Fibroblast of skin of back (primary cell): ENCODE results near the gene RAP1A.
A peak's percentile ranks its signal among the peaks of the same experiment; 100 is the strongest.
"Not testable (repeated sequence)": the region's sequence is repeated elsewhere in the genome, so short reads cannot be mapped to it uniquely, and the experiment has no call there.

Source experiments
- DNase-seq: peaks from one replicate; pipeline ENCODE4 v3.0.0-alpha.2; 2013

Gene RAP1A

DNA sequence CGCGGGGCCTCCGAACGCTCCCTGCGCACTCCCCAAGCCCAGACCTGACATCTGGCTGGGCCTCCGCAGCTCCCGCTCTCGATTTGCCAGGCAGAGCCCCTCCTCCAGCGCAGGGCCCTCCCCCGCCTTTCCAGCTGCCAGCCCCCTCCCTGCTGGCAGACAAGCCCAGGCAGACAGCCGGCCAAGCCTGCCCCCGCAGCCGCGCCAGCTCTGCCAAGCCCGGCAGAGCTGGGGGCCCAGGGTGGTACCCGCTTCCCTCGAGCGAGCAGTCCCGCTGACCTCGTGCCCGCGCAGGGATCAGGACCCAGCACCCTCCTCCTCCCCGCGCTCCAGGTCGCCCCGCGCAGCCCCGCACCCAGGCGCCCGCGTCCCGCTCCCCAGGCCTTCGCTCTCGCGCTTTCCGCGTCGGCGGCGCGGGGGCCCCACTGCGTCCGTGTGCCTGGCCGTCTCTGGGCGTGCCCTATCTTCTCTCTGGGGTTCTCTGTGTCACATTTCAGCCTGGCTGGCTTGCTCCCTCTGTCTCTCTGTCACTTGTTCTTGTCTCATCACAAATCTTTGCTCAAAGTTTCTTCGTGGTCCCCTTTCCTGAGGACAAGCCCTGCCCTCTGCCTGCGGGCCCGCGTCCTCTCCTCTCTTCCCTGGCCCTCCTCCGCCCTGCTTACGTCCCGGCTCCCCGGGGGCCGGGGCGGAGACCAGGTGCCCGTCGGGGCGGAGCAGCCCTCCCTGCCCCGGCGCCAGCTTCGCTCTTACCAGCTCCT lies 119.0 kb downstream of the RAP1A start:
- peak; percentile 66 for DNase-seq

- DNase-seq = peak; percentile 89
These were observed 119.8 kb downstream of the RAP1A start, which contains the start of gene INKA2 for GRCh38 chr1:111739194-111739924. Gene INKA2, minus strand, starts transcription at chr1:111739395. Its CDS starts 153 bp downstream, at chr1:111739242.

GRCh38 chr1:111739925-111740765 lies 120.6 kb downstream of the RAP1A start:
- peak; percentile 77 for DNase-seq

- DNase-seq = not testable (repeated sequence)
These were observed 122.7 kb downstream of the RAP1A start for GRCh38 chr1:111742292-111742691.

GRCh38 chr1:111742938-111743549 lies 123.5 kb downstream of the RAP1A start:
- DNase-seq = peak; percentile 84

GRCh38 chr1:111743679-111744101 lies 124.1 kb downstream of the RAP1A start:
- peak; percentile 94 for DNase-seq

DNA sequence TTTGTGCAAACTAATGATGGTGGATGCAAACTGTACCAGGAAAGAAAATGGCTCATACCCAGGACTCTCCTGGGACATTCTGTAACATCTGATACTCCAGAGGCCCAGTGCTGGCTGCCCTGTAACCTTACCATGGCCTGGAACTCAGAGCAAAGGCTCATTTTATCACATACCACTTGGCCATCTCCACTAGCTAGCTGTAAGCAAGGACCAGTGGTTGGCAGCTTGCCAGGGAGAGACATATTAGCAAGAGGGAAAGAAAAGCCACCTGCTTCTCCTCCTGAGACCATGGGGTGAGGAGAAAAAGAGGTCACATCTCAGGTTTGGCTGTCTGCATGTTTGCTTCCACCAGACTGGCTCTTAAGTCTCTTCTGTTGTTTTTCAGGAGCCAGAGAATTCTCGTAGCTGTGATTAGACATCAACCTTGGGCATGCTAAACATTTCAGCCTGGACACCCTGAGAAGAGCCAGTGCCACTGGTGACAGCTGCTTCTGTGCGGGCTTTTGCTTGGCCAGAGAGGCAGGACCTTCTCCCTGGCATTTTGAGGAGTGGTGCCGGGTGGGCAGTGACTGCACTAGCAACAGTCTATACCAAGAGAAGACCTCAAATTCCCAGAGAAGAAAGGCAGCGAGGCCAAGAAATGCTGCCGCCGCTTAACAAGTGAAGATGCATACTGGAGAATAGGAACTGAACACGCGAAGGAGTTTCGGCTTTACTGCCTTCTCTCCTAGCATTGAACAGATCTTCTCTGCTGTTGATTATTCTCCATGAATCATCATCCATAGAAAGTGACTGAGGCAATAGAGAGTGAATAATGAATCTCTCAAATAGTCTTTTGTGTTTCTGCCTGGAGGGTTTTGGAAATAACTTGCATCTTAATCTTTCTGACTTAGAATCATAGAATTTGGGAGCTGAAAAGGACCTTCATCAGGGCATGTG lies 126.4 kb downstream of the RAP1A start:
- no peak for DNase-seq

GRCh38 chr1:111746614-111746999 lies 127.0 kb downstream of the RAP1A start:
- no peak for DNase-seq

DNA sequence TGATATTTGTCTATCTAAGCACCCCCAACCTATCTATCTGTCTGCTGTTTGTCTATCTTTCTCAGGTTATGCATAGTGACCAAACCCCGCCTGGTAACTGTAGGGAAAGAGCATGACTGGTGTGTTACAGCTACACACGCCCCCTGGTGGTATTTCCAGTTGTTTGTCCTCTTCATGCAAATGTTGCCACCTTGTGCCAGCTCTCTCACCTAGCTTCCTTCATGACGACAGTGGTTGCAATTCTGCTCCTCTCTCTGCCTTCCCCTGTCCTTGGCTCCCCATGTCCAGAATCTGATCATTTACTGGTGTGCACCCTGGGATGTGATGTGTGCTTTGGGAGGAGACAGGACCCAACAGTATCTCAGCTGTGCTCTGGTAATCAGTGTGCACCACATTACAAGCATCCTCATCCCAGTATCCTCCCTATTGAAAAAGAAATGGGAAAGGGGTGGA lies 127.7 kb downstream of the RAP1A start:
- peak; percentile 73 for DNase-seq

- no peak for DNase-seq
These were observed 128.4 kb downstream of the RAP1A start for GRCh38 chr1:111747947-111748346.

- DNase-seq = no peak
These were observed 130.0 kb downstream of the RAP1A start for GRCh38 chr1:111749628-111750027.

DNA sequence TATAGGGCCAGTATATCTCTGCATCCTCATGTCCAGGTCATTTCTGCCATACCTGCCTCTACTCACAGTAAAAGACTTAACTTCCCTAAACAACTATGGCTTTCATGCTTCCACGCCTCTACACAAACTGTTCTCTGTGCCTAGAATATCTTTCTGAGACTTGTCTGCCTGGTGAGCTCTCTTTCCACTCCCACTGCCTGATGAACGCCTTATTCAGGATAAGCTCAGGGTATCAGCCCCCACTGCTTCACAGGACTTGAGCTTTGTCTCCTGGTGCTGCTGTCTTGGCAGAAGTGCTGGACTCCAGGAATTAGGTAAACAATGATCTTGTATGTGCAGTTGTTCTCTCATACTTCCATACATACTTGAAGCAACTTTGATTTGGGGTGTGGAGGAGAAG lies 131.3 kb downstream of the RAP1A start:
- DNase-seq = no peak

DNA sequence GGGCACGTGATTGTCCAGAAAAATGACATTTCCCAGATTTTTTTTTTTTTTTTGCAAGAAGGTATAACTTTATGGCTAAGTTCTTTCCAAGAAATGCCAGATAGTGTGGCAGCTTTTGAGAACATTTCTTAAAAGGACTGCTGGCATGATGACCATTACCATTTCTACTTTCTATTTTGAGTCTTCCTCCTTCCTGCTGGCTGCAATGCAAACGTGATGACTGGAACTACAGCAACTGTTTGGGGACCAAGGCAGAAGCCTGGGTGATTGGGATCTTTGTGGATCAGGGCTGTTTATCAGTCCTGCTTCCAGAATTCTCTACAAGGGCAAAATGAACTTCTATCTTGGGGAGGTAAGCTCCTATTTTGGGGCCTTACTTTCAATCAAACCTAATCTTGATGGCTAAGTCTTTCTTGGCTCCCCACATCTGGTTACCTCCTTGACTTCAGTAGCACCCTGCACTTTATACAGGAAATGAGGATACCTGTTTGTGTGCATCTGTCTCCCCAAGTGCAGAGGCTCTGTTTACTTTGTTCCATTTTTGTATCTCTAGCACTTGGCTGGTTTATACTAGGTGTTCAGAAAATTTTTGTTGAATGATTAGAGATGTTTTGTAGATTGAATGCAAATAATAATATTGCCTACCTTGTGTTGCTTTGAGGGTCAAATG lies 132.5 kb downstream of the RAP1A start:
- DNase-seq = no peak

DNA sequence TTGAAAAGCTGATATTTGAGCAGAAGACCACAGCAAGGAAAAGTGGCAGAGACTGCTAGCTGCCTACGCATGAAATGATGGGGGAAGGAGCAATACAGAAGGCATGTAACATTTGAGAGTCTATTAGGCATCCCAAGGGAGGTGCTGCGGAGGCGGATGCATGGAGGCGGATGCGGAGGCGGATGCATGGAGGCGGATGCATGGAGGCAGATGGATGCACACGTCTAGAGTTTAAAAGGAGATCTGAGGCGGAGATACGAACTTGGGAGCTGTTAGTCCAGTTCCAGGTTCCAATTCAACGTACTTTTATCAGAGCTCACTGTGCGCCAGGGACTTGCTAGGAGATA lies 135.4 kb downstream of the RAP1A start:
- DNase-seq = peak; percentile 80

DNA sequence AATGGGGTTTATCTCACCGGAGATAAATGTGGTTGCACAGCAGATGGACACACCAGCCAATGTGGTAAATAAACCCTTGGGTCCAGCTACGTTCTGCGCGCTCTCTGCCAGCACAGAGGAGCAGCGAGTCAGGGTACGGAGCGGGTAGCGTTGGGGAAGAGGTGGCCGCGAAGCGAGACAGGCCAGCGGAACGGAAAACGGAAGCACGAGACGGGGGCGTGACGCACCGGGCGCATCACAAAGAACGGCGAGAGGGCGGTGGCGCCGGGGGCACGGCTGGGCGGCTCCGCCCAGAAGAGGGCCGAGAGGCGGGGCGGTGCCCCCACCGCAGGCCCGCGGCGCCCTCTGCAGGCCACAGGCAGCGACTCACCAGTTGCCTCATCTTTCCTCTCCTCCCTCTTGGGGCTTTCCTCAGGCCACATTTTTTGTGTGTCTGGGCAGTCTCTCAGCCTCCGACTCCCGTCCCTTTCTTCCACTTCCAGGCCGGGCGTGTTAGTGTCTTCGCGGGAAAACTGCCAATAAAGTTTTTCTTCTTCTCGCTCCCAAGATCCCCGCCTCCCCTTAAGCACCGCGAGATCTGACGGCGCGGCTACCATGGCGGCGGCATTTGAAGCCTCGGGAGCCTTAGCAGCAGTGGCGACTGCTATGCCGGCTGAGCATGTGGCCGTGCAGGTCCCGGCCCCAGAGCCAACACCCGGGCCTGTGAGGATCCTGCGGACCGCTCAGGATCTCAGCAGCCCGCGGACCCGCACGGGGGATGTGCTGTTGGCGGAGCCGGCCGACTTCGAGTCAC lies 135.9 kb downstream of the RAP1A start, which contains the start of gene DDX20:
DDX20 (plus strand) TSS at position 571 of the 793 bp plus-strand sequence; CDS start at position 595, 24 bp downstream.
- DNase-seq = peak; percentile 98

- no peak for DNase-seq
These were observed 136.5 kb downstream of the RAP1A start for GRCh38 chr1:111756124-111756513.

GRCh38 chr1:111758373-111758772 lies 138.8 kb downstream of the RAP1A start:
- DNase-seq = no peak

DNA sequence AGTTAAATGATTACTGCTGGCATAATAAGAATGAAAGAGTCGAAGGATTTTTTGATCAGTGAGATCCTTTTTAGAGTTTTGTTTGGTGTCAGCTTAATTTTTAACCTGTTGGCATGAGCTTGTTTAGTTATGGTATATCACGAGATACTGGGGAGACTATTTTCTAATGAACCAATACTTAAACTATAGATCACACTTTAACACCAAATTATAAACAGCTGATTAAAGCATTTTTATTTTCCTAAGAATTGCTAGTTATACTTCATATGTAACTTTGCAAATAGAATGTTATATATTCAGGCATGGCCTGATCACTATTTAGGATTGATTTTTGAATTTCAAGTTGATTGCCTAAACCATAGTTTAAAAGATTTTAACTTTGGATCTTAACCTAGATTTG lies 142.1 kb downstream of the RAP1A start:
- DNase-seq = no peak

DNA sequence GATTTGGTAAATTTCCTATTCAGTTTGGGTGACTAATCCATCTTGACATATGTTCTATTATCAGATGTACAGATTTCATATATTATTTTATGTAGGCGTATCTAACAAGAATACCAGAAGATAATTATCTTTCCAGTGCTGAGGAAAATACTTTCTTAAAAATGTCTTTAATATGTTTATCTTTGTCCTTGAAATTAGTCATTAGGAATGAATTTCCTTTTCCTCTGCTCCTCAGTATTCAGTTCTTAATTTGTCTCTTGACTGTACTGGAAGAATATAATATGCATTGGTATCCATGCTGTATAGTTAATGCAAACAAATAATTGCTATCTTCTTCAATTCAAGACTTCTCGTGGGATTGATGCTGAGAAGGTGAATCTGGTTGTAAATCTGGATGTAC lies 142.7 kb downstream of the RAP1A start:
- peak; percentile 35 for DNase-seq
